Testis (tissue), 2 donors: ENCODE results near the gene ZDHHC8.

Source experiments
- CTCF ChIP-seq, 3 experiments: fragments of 450-650 bp in 2 of 3; fragments of 200-600 bp in 1 of 3; sonication (generic) in 1 of 3; IDR thresholded peaks; one replicate each; pipeline ENCODE4 v1.5.1; 2016 to 2019; ENCODE audit warnings: antibody characterized with exemption in 3 of 3, mild to moderate bottlenecking in 2 of 3, moderate library complexity in 1 of 3
- POLR2A ChIP-seq: fragments of 450-650 bp; IDR thresholded peaks from one replicate; pipeline ENCODE4 v1.6.1; 2017; ENCODE audit warnings: antibody characterized with exemption, mild to moderate bottlenecking, moderate library complexity

- TF ChIP-seq POLR2A (no peak), CTCF (IDR thresholded peaks at IDR 0.05) (no peak)
Measured at GRCh38 chr22:20169253-20169822, 37.7 kb downstream of the ZDHHC8 start.
